A172 (cell line): ENCODE results near the gene RAB7A. TPM values are rescaled to one million over a fixed set of nuclear protein-coding genes. Genes with fewer than 3 reads are reported as not detected.
"Not testable (repeated sequence)": the region's sequence is repeated elsewhere in the genome, so short reads cannot be mapped to it uniquely, and the experiment has no call there.

Source experiments
- DNase-seq: peaks from one replicate; pipeline ENCODE4 v3.0.0-alpha.2; 2015; ENCODE audit warnings: low spot score
- total RNA-seq: library from RNA; depleted of rRNA; stranded (reverse); fragments of >200 nt; shearing (Covaris generic); gene quantifications from 2 replicates; pipeline ENCODE4 v1.2.3, GENCODE V29; 2014

RAB7A gene
- total RNA-seq, 1 experiment from 2014 or later, result 70.8 TPM

DNA sequence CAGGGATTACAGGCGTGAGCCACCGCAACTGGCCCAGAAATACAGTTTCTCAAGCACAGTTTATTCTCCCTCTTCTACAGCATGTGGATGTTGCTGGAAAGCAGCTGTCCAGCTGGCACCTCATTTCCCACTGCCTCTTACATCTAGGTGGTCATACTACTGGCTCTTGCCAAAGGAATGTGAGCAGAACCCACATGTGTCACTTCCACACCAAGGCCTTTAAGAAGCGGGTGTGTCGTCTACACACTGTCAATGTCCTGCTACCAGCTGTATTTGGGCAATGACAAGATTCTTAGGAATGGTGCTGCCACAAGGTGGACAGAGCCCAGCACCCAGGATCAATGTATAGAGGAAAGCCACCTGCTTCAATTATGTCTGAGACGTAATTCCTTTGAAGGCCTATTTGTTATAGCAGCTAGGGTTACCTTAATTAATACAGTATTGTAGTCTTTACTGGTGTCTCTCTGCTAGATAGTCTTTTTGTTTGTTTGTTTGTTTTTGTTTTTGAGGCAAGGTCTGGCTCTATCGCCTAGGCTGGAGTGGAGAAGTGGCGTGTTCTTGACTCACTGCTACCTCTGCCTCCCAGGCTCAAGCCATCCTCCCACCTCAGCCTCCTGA, 15.1 kb upstream of the RAB7A start:
- DNase-seq, result no peak

DNA sequence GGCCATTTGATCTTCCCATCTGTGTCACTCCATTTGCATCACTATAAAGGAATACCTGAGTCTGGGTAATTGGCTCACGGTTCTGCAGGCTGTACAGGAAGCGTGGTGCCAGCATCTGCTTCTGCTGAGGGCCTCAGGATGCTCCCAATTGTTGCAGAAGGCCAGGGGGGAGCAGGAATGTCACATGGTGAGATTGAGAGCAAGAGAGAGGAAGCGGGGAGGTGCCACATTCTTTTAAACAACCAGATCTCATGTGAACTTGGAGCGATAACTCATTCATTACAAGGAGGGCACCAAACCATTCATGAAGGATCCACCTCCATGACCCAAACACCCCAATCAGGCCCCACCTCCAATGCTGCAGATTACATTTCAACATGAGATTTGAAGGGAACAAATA, 13.1 kb upstream of the RAB7A start:
- no peak for DNase-seq

DNA sequence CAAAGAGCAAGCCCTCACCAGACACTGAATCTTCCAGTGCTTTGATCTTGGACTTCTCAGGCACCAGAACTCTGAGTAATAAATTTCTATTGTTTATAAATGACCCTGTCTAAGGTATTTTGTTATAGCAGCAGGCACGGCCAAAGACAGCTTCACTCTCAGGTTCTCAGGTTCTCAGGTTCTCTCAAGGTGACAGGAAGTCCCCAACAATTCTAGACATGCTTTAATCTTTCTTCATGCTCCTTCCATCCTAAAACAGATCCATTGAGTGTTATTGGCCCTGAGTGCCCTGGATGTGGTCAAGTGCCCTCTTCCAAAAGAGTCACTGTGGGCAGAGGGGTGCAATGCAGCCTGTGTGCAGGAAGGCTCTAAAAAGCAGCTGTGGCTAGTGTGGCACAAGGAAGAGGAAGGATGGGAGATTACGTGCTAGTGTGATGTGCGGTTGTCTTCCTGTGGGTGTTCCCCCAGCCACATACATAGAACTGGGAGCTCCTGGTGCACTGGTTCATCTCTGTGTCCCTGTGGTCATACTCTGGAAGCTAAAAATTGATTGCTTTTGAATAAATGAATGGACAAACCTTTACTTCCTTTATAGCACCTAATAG, 11.0 kb upstream of the RAB7A start:
- DNase-seq, result no peak

DNA sequence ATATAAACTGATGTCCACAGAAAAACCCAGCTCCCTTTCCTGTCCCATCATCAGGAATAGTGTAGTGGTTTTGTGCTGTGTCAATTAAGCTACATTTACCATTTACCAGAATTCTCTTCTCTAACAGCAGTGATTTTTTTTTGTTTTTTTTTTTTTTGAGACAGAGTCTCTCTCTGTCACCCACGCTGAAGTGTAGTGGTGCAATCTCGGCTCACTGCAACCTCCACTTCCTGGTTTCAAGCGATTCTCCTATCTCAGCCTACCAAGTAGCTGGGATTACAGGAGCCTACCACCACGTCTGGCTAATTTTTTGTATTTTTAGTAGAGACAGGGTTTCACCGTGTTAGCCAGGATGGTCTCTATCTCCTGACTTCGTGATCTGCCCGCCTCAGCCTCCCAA, 7.1 kb upstream of the RAB7A start:
- DNase-seq, result not testable (repeated sequence)

DNA sequence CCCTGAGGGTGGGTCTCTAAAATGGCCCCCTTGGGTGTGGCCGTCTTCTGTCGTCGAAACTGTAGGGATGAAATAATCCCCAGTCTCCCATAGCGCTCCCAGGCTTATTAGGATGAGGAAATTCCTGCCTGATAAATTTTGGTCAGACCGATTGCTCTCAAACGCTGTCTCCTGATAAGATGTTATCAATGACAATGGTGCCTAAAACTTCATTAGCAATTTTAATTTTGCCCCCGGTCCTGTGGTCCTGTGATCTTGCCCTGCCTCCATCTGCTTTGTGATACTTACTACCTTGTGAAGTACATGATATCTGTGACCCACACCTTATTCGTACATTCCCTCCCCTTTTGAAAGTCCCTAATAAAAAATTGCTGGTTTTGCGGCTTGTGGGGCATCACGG, 5.1 kb upstream of the RAB7A start:
- DNase-seq, result no peak

DNA sequence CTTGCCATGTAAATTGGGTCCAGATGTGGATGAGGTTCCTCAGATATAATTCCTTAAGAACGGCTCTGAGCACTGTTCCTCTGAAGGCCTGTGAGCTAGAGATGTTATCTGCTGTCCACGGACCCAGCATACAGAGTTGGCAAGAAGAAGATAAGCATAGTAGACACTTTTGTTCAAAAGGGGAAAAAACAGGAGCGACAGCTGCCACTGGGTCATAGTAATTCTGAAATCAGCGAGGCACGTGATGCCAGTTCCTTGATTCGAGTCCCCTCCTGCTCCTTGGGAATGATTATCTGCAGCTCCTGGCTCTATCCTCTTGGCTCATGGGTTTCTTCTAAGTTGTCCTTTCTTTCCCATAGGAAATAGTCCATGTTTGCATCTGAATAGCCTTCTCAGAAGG, 2.5 kb upstream of the RAB7A start:
- DNase-seq, result no peak

DNA sequence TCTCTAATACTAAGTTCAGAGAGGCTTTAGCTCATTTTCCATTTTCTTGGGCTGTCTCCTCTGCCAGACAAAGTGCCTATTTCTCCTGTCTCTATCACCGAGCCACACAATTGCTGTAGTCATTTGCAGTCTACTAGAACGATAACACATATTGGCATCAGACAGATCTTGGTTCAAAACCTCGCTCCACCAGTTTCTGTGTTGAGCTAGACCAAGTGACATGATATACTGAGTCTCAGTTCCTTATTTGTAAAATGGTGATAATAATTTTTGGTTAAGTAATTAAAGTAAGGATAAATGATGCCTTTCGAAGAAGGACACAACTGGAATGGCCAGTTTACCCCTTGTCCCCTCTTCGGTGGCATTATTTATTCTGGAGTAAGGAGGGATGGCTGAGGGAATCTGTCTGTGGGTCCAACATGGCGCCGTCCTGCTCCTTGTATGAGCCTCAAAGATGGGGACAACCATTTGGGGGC, 398 bp upstream of the RAB7A start:
- DNase-seq, result no peak

DNA sequence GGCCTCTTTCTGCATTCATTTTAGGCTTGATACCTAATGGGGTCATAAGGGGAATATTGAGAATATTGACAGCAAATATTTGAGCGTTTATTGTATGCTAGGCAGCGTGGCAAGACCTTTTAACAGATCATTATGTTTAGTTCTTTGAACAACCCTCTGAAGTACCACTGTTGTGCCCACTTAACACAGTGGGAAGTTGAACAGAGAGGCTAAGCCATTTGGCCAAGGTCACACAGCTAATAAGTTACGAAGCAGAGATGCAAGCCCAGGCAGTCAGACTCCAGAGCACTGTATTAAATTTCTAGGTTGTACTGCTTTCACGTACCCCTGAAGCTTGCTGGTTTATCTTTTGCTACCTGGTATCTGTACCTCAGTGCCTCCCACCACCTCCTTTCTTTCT, 1.1 kb downstream of the RAB7A start:
- no peak for DNase-seq

DNA sequence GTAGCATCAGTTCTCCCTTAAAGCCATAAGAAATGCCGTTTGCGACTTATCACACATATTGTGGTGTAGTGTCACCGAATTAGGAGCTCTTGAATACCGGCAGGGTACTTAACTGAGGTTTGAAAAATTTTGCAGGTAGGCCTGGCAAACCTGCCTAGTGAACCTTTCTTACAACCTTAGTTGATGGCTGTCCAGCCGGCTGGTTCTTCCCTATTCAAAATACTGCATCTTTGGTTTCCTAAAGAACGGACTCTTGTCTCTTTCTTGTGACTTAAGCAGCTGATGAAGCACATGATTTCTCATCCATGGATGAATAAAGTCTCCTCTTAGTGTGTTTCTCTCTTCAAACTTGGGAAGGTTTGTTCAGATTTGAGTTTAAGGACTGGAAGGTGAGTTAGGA, 1.5 kb downstream of the RAB7A start:
- DNase-seq, result no peak

DNA sequence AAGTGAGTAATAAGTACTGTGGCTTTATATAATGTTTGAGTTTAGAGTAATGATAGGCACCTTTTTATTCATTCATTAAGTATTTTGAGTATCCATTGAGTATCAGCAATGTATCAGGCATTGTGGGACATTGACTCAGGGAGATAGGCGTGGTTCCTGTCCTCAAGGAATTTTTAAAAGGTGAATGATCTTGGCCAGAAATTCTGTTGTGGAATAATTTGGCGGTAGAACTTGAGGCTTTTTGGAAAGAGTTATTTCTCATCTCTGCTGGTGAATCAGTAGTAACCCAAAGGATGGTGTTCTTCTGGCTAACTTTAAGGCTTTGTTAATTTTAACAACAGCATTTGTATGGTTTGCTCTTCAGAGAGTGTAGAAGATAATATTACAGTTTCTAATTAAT, 2.0 kb downstream of the RAB7A start:
- no peak for DNase-seq

DNA sequence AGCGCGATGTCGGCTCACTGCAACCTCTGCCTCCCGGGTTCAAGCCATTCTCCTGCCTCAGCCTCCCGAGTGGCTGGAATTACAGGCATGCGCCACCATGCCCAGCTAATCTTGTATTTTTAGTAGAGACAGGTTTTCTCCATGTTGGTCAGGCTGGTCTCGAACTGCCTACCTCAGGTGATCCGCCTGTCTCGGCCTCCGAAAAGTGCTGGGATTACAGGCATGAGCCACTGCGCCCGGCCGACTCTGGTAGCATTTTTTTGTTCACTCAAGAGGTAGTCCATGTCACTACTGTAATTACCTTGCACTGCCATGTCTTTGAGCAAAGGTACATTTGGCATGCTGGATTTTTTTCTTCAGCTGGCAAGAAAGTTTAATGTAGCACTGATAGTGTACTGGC, 2.5 kb downstream of the RAB7A start:
- not testable (repeated sequence) for DNase-seq

DNA sequence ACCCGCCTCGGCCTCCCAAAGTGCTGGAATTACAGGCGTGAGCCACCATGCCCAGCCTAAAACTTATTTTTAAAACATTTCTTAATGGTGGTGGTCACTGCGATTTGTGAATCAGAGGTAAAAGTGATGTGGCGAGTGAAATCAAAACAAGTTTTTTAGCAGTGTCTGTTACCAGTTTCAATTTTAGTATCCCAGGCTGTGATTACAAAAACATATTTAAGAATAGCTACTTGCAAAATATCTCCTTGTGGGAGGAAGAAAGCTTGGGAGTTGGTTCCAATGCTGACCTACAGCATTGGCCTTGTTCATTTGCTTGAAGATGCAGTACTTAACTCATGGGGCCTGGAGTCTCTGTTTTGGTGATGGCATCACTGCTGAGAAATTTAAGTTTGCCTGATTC, 4.5 kb downstream of the RAB7A start:
- no peak for DNase-seq

DNA sequence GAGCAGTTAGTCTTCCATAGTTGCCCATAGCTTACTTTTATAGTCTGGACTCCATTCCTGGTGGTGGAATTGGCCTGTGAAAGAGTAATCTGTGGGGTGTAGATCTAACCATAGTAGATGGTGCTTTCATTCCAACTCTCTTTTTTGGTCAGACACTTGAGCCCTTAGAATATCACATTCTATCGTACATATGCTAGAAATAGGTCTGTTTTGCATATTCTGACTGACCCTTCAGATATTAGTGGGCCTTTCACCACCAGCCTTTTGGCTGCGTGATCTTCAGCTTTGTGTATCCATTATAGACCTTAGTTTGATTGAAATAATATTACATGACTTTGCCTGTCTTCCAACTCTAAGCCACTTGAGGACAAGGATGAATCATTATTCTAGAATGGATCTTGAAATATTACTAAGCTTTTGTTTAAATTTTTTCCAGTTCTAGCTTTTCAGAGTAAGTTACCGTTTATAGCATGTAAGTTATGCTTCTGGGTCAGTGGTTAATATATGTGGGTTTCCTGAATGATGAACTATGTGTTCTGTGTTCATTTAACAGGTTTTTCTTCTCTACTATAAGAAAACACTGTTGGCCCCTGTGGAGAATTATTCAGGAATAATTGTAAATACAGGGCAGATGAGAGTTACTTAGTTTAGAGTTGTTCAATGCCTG, 8.7 kb downstream of the RAB7A start:
- no peak for DNase-seq

DNA sequence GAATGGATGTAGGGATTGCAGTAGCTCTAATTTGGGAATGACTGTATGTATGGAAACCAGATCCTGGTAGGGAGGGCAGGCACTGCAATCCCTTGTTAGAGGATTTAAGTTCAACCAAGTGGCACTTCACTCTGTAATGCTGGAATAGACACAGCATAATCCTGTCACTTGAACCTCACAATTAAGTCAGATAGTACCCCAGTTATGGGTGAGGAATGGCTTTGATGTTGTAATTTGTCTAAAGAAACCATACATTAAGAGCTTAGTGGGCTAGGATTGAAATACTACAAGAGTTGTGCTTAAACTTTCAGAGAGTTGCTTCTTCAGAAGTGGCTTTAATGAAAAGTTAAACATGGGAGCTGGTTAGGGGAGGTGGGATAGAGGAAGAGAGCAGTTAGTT, 9.3 kb downstream of the RAB7A start:
- no peak for DNase-seq

DNA sequence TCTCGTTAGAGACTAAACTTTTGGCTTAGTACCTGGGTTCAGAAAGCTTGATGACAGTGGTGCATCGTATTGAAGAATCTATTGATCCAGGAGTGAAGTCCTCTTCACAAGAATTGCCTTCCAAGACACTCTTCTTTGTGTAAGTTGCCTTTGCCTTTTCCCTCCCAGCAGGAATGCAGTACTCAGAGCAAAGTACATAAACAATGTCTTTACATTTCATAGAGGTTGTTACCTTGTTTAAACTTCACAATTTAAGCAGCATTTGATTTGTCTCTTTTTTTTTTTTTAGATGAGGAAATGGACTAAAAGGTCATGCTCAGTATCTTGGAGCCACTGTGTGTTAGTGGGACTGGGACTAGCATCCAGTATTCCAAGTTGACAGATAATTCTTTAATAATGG, 9.9 kb downstream of the RAB7A start:
- DNase-seq, result no peak

DNA sequence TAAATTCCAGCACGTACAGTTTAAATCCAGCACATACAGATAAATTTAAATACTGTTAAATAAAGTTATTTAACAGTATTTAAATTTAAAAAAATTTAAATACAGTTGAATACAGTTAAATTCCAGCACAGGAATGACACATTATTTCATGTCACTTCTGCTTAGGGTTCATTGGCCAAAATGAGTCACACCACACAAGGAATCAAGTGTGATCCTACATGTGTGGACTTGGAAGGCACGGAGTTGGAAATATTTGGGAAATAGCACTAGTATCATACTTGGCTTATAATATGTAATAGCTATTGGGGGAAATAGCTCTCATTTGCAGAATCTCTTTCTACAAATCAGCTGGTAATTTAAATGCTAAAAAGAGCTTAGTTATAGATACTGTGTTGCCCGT, 10.6 kb downstream of the RAB7A start:
- no peak for DNase-seq

DNA sequence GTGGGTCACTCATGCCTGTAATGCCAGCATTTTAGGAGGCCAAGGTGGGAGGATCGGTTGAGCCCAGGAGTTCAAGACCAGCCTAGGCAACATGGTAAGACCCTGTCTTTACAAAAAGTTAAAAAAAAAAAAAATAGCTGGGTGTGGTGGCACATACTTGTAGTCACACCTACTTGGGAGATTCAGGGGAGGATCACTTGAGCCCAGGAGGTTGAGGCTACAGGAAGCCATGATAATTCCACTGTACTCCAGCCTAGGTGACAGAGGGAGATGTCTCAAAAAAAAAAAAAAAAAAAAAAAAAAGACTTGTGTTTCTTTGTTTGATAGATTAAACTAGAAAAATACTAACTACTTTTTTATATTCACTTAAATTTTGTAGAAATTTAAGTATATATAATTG, 14.6 kb downstream of the RAB7A start:
- no peak for DNase-seq

DNA sequence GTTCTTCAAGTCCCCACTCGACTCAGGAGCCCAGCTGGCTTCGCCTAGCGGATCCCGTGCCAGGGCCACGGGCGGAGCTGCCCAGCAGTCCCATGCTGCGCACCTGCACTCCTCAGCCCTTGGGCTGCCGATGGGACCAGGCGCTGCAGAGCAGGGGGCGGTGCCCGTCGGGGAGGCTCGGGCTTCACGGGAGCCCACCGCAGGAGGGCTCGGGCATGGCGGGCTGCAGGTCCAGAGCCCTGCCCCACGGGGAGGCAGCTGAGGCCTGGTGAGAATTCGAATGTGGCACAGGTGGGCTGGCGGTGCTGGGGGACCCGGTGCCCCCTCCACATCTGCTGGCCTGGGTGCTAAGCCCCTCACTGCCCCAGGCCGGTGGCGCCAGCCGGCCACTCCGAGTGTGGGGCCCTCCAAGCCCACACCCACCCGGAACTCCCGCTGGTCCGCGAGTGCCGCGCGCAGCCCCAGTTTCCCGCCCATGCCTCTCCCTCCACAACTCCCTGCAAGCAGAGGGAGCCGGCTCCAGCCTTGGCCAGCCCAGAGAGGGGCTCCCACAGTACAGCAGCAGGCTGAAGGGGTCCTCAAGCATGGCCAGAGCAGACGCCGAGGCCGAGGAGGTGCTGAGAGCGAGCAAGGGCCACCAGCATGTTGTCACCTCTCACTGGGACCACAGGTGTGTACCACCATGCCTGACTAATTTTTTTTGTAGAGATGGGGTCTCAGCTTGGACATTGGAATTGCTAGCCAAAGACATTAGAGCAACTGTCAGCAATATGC, 17.0 kb downstream of the RAB7A start:
- no peak for DNase-seq

DNA sequence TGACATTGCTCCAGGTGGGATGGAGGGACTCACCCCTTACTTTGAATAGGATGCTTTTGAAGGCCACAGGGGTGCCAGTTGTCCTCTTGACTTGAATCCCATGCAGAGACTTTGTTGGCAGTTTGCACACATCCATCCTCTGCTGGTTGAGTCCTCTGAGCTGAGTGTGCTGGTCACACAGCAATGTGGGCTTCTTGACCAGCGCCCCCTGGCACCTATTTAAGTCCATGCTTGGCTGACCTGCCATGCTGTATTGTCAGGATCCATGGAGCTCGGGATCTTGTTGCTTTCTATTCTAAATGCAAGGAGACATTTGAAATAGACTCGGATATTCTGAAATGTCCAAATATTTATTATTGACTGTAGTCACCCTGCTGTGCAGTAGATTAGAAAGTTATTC, 19.8 kb downstream of the RAB7A start:
- DNase-seq, result no peak

DNA sequence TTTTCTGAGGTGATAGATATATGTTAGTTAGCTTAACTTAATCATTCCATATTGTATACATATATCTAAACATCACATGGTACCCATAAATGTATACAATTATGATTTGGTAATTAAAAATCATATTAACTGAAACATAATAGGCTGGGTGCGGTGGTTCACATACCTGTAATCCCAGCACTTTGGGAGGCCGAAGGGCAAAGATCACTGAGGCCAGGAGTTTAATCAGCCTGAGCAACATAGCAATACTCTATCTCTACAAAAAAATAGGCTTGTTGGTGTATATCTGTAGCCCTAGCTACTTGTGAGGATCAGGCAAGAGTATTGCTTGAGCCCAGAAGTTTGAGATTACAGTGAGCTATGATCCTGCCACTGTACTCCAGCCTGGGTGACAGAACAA, 20.9 kb downstream of the RAB7A start:
- DNase-seq, result no peak

DNA sequence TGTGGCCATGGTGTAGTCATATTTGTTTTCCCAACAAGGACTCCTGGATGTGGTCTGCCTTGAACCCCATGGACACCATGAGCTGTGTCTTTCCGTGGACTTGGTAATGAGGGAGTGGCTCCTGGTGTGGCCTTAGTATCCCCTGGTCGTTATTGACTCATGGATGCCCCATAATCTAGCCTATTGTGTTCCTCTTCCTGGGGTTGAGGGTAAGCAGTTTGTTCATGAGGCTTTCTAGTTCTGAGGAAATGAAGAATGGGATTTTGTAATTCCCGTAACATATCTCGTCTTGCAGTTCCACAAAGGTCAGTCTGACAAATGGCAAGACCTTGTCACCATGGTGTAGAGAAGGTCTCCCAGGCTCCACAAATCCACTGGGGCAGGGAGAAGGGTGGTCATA, 22.6 kb downstream of the RAB7A start:
- no peak for DNase-seq

DNA sequence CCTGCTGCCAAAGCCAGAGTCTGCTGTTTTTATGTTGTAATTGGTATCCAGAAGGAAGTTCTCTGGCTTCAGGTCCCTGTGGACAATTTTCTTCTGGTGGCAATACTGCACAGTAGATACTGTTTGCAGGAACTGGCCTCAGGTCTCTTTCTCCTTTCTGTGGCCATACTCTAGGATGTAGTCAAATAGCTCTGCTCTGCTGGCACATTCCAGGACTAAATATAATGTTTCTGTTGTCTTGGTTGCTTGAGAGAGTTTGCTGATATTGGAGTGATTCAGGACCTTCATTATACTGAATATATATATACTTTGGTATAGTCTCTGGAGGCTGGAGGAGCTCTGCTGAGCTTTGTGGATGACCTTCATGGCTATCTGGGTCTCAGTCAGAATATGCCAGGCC, 23.1 kb downstream of the RAB7A start:
- no peak for DNase-seq

DNA sequence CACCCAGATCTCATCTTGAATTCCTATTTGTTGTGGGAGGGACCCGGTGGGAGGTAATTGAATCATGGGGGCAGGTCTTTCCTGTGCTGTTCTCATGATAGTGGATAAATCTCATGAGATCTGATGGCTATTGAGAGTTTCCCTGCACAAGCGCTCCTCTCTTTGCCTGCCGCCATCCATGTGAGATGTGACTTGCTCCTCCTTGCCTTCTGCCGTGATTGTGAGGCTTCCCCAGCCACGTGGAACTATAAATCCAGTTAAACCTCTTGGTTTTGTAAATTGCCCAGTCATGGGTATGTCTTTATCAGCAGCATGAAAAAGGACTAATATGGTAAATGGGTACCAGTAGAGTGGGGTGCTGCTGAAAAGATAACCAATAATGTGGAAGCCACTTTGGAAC, 23.6 kb downstream of the RAB7A start:
- not testable (repeated sequence) for DNase-seq
